NCI-H1694 (cell line): ENCODE measurements around the gene CES1.
"Not testable (repeated sequence)": the region's sequence is repeated elsewhere in the genome, so short reads cannot be mapped to it uniquely, and the experiment has no call there.

Experiments
- DNase-seq: peaks from one replicate; lab custom pipeline; 2025; lab: John Stamatoyannopoulos, UW

CES1 gene

GRCh38 chr16:55790240-55790639 is 42.7 kb downstream of the CES1 start:
- DNase-seq, result not testable (repeated sequence)

- not testable (repeated sequence) for DNase-seq
Measured at GRCh38 chr16:55782793-55783091, 50.2 kb downstream of the CES1 start.

GRCh38 chr16:55782091-55782792 is 50.7 kb downstream of the CES1 start:
- DNase-seq, result not testable (repeated sequence)

- DNase-seq, result not testable (repeated sequence)
Measured at GRCh38 chr16:55781456-55781855, 51.4 kb downstream of the CES1 start.

- not testable (repeated sequence) for DNase-seq
Measured at GRCh38 chr16:55780095-55780407, 52.8 kb downstream of the CES1 start.

GRCh38 chr16:55779402-55780094 is 53.3 kb downstream of the CES1 start:
- DNase-seq, result no peak

GRCh38 chr16:55778757-55779156 is 54.1 kb downstream of the CES1 start:
- DNase-seq, result no peak

- no peak for DNase-seq
Measured at GRCh38 chr16:55775857-55776256, 57.0 kb downstream of the CES1 start.

- DNase-seq, result no peak
Measured at GRCh38 chr16:55773859-55774549, 58.9 kb downstream of the CES1 start.

- no peak for DNase-seq
Measured at GRCh38 chr16:55765161-55765560, 67.7 kb downstream of the CES1 start.

GRCh38 chr16:55760310-55761001 is 72.4 kb downstream of the CES1 start:
- DNase-seq, result no peak

- DNase-seq, result not testable (repeated sequence)
Measured at GRCh38 chr16:55759965-55760309, 73.0 kb downstream of the CES1 start.

GRCh38 chr16:55757595-55758527 is 75.0 kb downstream of the CES1 start:
- not testable (repeated sequence) for DNase-seq

- no peak for DNase-seq
Measured at GRCh38 chr16:55756963-55757362, 75.9 kb downstream of the CES1 start.

GRCh38 chr16:55754056-55754455 is 78.8 kb downstream of the CES1 start:
- DNase-seq, result no peak

GRCh38 chr16:55753145-55753631 is 79.7 kb downstream of the CES1 start:
- DNase-seq, result not testable (repeated sequence)
